Osteocyte (in vitro differentiated cells): ENCODE results near the gene LTBP2. TPM values are rescaled to one million over a fixed set of nuclear protein-coding genes. Genes with fewer than 3 reads are reported as not detected.

Experiments used
- DNase-seq: peaks from one replicate; pipeline ENCODE4 v3.0.0; 2021; ENCODE audit warnings: mixed read lengths; ENCODE audit not compliant: unreplicated experiment; ENCODE audit errors: extremely low spot score
- H3K27ac Mint-ChIP-seq: one replicate; pipeline ENCODE4 v1.8.0; 2021; ENCODE audit warnings: mild to moderate bottlenecking, mixed read lengths; ENCODE audit not compliant: unreplicated experiment
- H3K27me3 Mint-ChIP-seq: one replicate; pipeline ENCODE4 v1.8.0; 2021; ENCODE audit warnings: mixed read lengths; ENCODE audit not compliant: unreplicated experiment
- H3K36me3 Mint-ChIP-seq: one replicate; pipeline ENCODE4 v1.8.0; 2021; ENCODE audit warnings: mixed read lengths; ENCODE audit not compliant: unreplicated experiment
- H3K4me1 Mint-ChIP-seq: one replicate; pipeline ENCODE4 v1.8.0; 2021; ENCODE audit warnings: mixed read lengths; ENCODE audit not compliant: unreplicated experiment
- H3K4me3 Mint-ChIP-seq: one replicate; pipeline ENCODE4 v1.8.0; 2021; ENCODE audit warnings: mild to moderate bottlenecking, moderate library complexity, mixed read lengths; ENCODE audit not compliant: unreplicated experiment
- H3K9me3 Mint-ChIP-seq: one replicate; pipeline ENCODE4 v1.8.0; 2021; ENCODE audit warnings: mixed read lengths; ENCODE audit not compliant: unreplicated experiment
- CTCF ChIP-seq: fragments of 200-600 bp; sonication (generic); IDR thresholded peaks from 2 replicates; pipeline ENCODE4 v1.5.0; 2021; ENCODE audit warnings: antibody characterized with exemption, mild to moderate bottlenecking, moderate library complexity
- total RNA-seq: library from RNA; stranded (reverse); gene quantifications from 2 replicates; pipeline ENCODE4 v1.2.1, GENCODE V29; 2021

Gene LTBP2
- total RNA-seq, 1 donor from 2014 or later, result 377 TPM

GRCh38 chr14:74582910-74583581 is 29.0 kb downstream of the LTBP2 start:
- Mint-ChIP-seq H3K36me3 (peaks cover 48% of the 10 kb centered on the region), H3K27me3 (no peaks in the 10 kb centered on the region), H3K4me3 (no peak overlapping the region), H3K27ac (peak overlapping the region; percentile 85), H3K9me3 (no peaks in the 10 kb centered on the region), H3K4me1 (peaks cover 65% of the 10 kb centered on the region)
- no peak for TF ChIP-seq CTCF
- DNase-seq, result no peak

GRCh38 chr14:74580275-74580672 is 31.8 kb downstream of the LTBP2 start:
- Mint-ChIP-seq H3K4me3 (no peak overlapping the region), H3K27me3 (no peaks in the 10 kb centered on the region), H3K36me3 (peaks cover 50% of the 10 kb centered on the region), H3K27ac (peak overlapping the region; percentile 62), H3K9me3 (no peaks in the 10 kb centered on the region), H3K4me1 (peaks cover 75% of the 10 kb centered on the region)
- DNase-seq, result no peak
- TF ChIP-seq CTCF, result no peak

GRCh38 chr14:74579447-74580274 is 32.4 kb downstream of the LTBP2 start:
- Mint-ChIP-seq H3K36me3 (peaks cover 45% of the 10 kb centered on the region), H3K4me1 (peaks cover 75% of the 10 kb centered on the region), H3K9me3 (no peaks in the 10 kb centered on the region), H3K27me3 (no peaks in the 10 kb centered on the region), H3K4me3 (no peak overlapping the region), H3K27ac (peak overlapping the region; percentile 62)
- DNase-seq, result no peak
- TF ChIP-seq CTCF, result no peak

- Mint-ChIP-seq H3K9me3 (no peaks in the 10 kb centered on the region), H3K36me3 (peaks cover 43% of the 10 kb centered on the region), H3K4me1 (peaks cover 77% of the 10 kb centered on the region), H3K4me3 (no peak overlapping the region), H3K27ac (peak overlapping the region; percentile 31), H3K27me3 (no peaks in the 10 kb centered on the region)
- TF ChIP-seq CTCF, result no peak
- DNase-seq, result no peak
These were observed 33.6 kb downstream of the LTBP2 start for GRCh38 chr14:74578479-74578878.

- no peak for DNase-seq
- Mint-ChIP-seq H3K4me1 (peaks cover 77% of the 10 kb centered on the region), H3K27ac (peak overlapping the region; percentile 65), H3K9me3 (no peaks in the 10 kb centered on the region), H3K27me3 (no peaks in the 10 kb centered on the region), H3K36me3 (peaks cover 41% of the 10 kb centered on the region), H3K4me3 (no peak overlapping the region)
- TF ChIP-seq CTCF, result no peak
These were observed 34.1 kb downstream of the LTBP2 start for GRCh38 chr14:74577948-74578275.
